Upper lobe of left lung (tissue), 6 donors: ENCODE data around the gene MRPL58. TPM values are rescaled to one million over a fixed set of nuclear protein-coding genes. Genes with fewer than 3 reads are reported as not detected.
A peak's percentile ranks its signal among the peaks of the same experiment; 100 is the strongest.

Source experiments
- ATAC-seq, 2 donors: fragments of 200-7000 bp; cut with Tn5 transposase; one replicate each; pipeline ENCODE4 v1.9.1; 2022; ENCODE audit warnings: mild to moderate bottlenecking in 2 of 2, moderate library complexity in 2 of 2; ENCODE audit not compliant: low FRiP score in 2 of 2
- DNase-seq, 2 donors: peaks; one replicate each; pipeline ENCODE4 v3.0.0-alpha.2; 2019 to 2020
- H3K27ac ChIP-seq, 4 donors: fragments of 200-600 bp; sonication (generic); one replicate each; pipeline ENCODE4 v1.5.1; 2016 to 2019
- H3K27me3 ChIP-seq, 4 donors: fragments of 200-600 bp; sonication (generic); one replicate each; pipeline ENCODE4 v1.5.1; 2017 to 2019
- H3K36me3 ChIP-seq, 4 donors: fragments of 200-600 bp; sonication (generic); one replicate each; pipeline ENCODE4 v1.5.1; 2016 to 2019
- H3K4me1 ChIP-seq, 4 donors: fragments of 200-600 bp; sonication (generic); one replicate each; pipeline ENCODE4 v1.5.1; 2018 to 2019
- H3K4me3 ChIP-seq, 4 donors: fragments of 200-600 bp; sonication (generic); one replicate each; pipeline ENCODE4 v1.5.1; 2017 to 2019; ENCODE audit warnings: mild to moderate bottlenecking in 2 of 4, moderate library complexity in 1 of 4
- H3K9me3 ChIP-seq, 4 donors: fragments of 200-600 bp; sonication (generic); one replicate each; pipeline ENCODE4 v1.5.1; 2018 to 2019
- CTCF ChIP-seq, 6 experiments: fragments of 450-650 bp in 4 of 6; fragments of 200-600 bp in 2 of 6; sonication (generic) in 2 of 6; IDR thresholded peaks; one replicate each; pipeline ENCODE4 v1.5.1; 2016 to 2019; ENCODE audit warnings: antibody characterized with exemption in 6 of 6
- EP300 ChIP-seq, 4 donors: sonication (generic); formaldehyde crosslinking; IDR thresholded peaks; one replicate each; pipeline ENCODE4 v1.5.1; 2017; ENCODE audit warnings: antibody characterized with exemption in 4 of 4, control low read depth in 2 of 4
- POLR2A ChIP-seq, 4 donors: fragments of 450-650 bp; IDR thresholded peaks; one replicate each; pipeline ENCODE4 v1.5.1; 2016 to 2017; ENCODE audit warnings: antibody characterized with exemption in 4 of 4, mild to moderate bottlenecking in 2 of 4
- POLR2AphosphoS5 ChIP-seq, 2 donors: sonication (generic); formaldehyde crosslinking; IDR thresholded peaks; one replicate each; pipeline ENCODE4 v1.5.1; 2017; ENCODE audit warnings: antibody characterized with exemption in 2 of 2
- WGBS, 2 donors: methylation state at CpG; one replicate each; pipeline ENCODE4 v1.1.5; 2017 to 2018; 5-methylcytosine and 5-hydroxymethylcytosine counted together
- total RNA-seq, 6 donors: library from RNA; depleted of rRNA in 4 of 6; stranded (reverse); fragments of >200 nt in 4 of 6; gene quantifications; one replicate each; pipeline versions ENCODE4 v1.1.0 to v1.2.1, GENCODE V29; 2016 to 2021
- donor health status: DM: no; HTN: no; CAD: no; lungs with moderate emphysema.
- donor health status: DM: no; HTN: yes; CAD: no; lungs with severe emphysema.

MRPL58 gene
- total RNA-seq, 6 donors from 2014 or later, result 10.5 to 41.0 (median 21.8) TPM

- H3K9me3 ChIP-seq, result no peaks in the 10 kb centered on the region
- H3K36me3 ChIP-seq, result peaks cover 0 to 63% (median 34%) of the 10 kb centered on the region in 4 donors
- DNase-seq, result no peak
- no peaks in the 10 kb centered on the region for H3K27me3 ChIP-seq
- no peak overlapping the region for H3K27ac ChIP-seq
- no peak for ATAC-seq
- 80 to 91% methylated on average over 8 to 14 of the region's 15 CpGs for WGBS, 2 donors
- H3K4me3 ChIP-seq, result no peak overlapping the region
- H3K4me1 ChIP-seq, result no peaks in the 10 kb centered on the region
- TF ChIP-seq CTCF (IDR thresholded peaks at IDR 0.05) (no peak), EP300 (IDR thresholded peaks at IDR 0.05) (no peak), POLR2A (IDR thresholded peaks at IDR 0.05) (no peak), POLR2AphosphoS5 (IDR thresholded peaks at IDR 0.05) (no peak)
Observed at GRCh38 chr17:75001915-75002843, 10.3 kb upstream of the MRPL58 start.

- Histone ChIP-seq H3K36me3 (peaks cover 0 to 63% (median 34%) of the 10 kb centered on the region in 4 donors), H3K4me3 (no peak overlapping the region), H3K27ac (no peak overlapping the region), H3K9me3 (no peaks in the 10 kb centered on the region), H3K27me3 (no peaks in the 10 kb centered on the region), H3K4me1 (no peaks in the 10 kb centered on the region)
- WGBS, 2 donors, result 91 to 93% methylated on average over 25 to 66 of the region's 76 CpGs
- no peak for ATAC-seq
- no peak for TF ChIP-seq EP300 (IDR thresholded peaks at IDR 0.05)
- no peak for TF ChIP-seq CTCF (IDR thresholded peaks at IDR 0.05)
- TF ChIP-seq POLR2AphosphoS5 (IDR thresholded peaks at IDR 0.05), result no peak
- TF ChIP-seq POLR2A (IDR thresholded peaks at IDR 0.05), result no peak
- peak in 1 of 2 donors; percentile 80 for DNase-seq
Observed at GRCh38 chr17:75003070-75003956, 9.2 kb upstream of the MRPL58 start.

- Histone ChIP-seq H3K4me1 (no peaks in the 10 kb centered on the region), H3K36me3 (peaks cover 0 to 63% (median 34%) of the 10 kb centered on the region in 4 donors), H3K27me3 (no peaks in the 10 kb centered on the region), H3K27ac (no peak overlapping the region), H3K9me3 (no peaks in the 10 kb centered on the region), H3K4me3 (no peak overlapping the region)
- TF ChIP-seq POLR2AphosphoS5 (IDR thresholded peaks at IDR 0.05), result no peak
- no peak for TF ChIP-seq CTCF (IDR thresholded peaks at IDR 0.05)
- no peak for TF ChIP-seq EP300 (IDR thresholded peaks at IDR 0.05)
- TF ChIP-seq POLR2A (IDR thresholded peaks at IDR 0.05), result no peak
- ATAC-seq (no peak), DNase-seq (peak in 1 of 2 donors; percentile 64)
- WGBS, 2 donors, result 90 to 92% methylated on average over 16 to 18 of the region's 19 CpGs
Observed at GRCh38 chr17:75003957-75004355, 8.5 kb upstream of the MRPL58 start.

- no peak for TF ChIP-seq EP300 (IDR thresholded peaks at IDR 0.05)
- no peak for TF ChIP-seq CTCF (IDR thresholded peaks at IDR 0.05)
- no peak for TF ChIP-seq POLR2A (IDR thresholded peaks at IDR 0.05)
- TF ChIP-seq POLR2AphosphoS5 (IDR thresholded peaks at IDR 0.05), result no peak
- H3K36me3 ChIP-seq, result peaks cover 0 to 62% (median 34%) of the 10 kb centered on the region in 4 donors
Observed at GRCh38 chr17:75004371-75004770, 8.1 kb upstream of the MRPL58 start.

More at GRCh38 chr17:75004371-75004770, 8.1 kb upstream of the MRPL58 start:
- ATAC-seq (no peak), DNase-seq (no peak)
- Histone ChIP-seq H3K9me3 (no peaks in the 10 kb centered on the region), H3K27me3 (no peaks in the 10 kb centered on the region), H3K4me1 (no peaks in the 10 kb centered on the region), H3K4me3 (no peak overlapping the region), H3K27ac (no peak overlapping the region)
- 100% methylated on average over 2 to 3 of the region's 3 CpGs for WGBS, 2 donors
